SK-N-SH treated with all-trans-retinoic acid at 6 μM for 48 hours (cell line): Measurements from ENCODE around the gene TMEM151B.
A peak's percentile ranks its signal among the peaks of the same experiment; 100 is the strongest.

Experiments used
- ATAC-seq: fragments of 200-7000 bp; cut with Tn5 transposase; 3 replicates; pipeline ENCODE4 v1.9.1; 2020; ENCODE audit warnings: mild to moderate bottlenecking, moderate library complexity
- ARNTL ChIP-seq: fragments of 450-650 bp; formaldehyde crosslinking; IDR thresholded peaks from 2 replicates; pipeline ENCODE4 v1.5.0; 2020; ENCODE audit warnings: low read depth, mild to moderate bottlenecking, moderate library complexity, borderline replicate concordance
- BACH2 ChIP-seq: fragments of 250-450 bp; sonication (Bioruptor Pico); IDR thresholded peaks from 2 replicates; pipeline ENCODE4 v1.9.0; 2021; ENCODE audit warnings: mild to moderate bottlenecking, borderline replicate concordance
- CREB5 ChIP-seq: fragments of 250-450 bp; sonication (Bioruptor Pico); IDR thresholded peaks from 2 replicates; pipeline ENCODE4 v1.5.1; 2020; ENCODE audit warnings: low read depth, mild to moderate bottlenecking, moderate library complexity
- CSDC2 ChIP-seq: fragments of 250-450 bp; sonication (Bioruptor Pico); IDR thresholded peaks from 2 replicates; pipeline ENCODE4 v1.5.0; 2020; ENCODE audit warnings: mild to moderate bottlenecking, moderate library complexity
- CSRNP3 ChIP-seq: fragments of 250-450 bp; sonication (Bioruptor Pico); IDR thresholded peaks from 2 replicates; pipeline ENCODE4 v1.5.1; 2021; ENCODE audit warnings: mild to moderate bottlenecking, moderate library complexity
- ESRRG ChIP-seq: fragments of 250-450 bp; sonication (Bioruptor Pico); IDR thresholded peaks from 2 replicates; pipeline ENCODE4 v1.6.1; 2021; ENCODE audit warnings: mild to moderate bottlenecking
- GLIS3 ChIP-seq: fragments of 250-450 bp; sonication (Bioruptor Pico); IDR thresholded peaks from 2 replicates; pipeline ENCODE4 v1.5.0; 2020; ENCODE audit warnings: mild to moderate bottlenecking, moderate library complexity
- OSR1 ChIP-seq: fragments of 250-450 bp; sonication (Bioruptor Pico); IDR thresholded peaks from 2 replicates; pipeline ENCODE4 v1.8.0; 2022; ENCODE audit warnings: moderate library complexity, mild to moderate bottlenecking, inconsistent platforms
- PATZ1 ChIP-seq: fragments of 250-450 bp; sonication (Bioruptor Pico); IDR thresholded peaks from 2 replicates; pipeline ENCODE4 v1.8.0; 2020; ENCODE audit warnings: mild to moderate bottlenecking, moderate library complexity, borderline replicate concordance
- POU6F1 ChIP-seq: fragments of 250-450 bp; sonication (Bioruptor Pico); IDR thresholded peaks from 2 replicates; pipeline ENCODE4 v1.8.0; 2021; ENCODE audit warnings: low read depth, mild to moderate bottlenecking, moderate library complexity, borderline replicate concordance
- PPARA ChIP-seq: fragments of 250-450 bp; sonication (Bioruptor Pico); IDR thresholded peaks from 2 replicates; pipeline ENCODE4 v1.5.0; 2020; ENCODE audit warnings: mild to moderate bottlenecking, borderline replicate concordance
- RARB ChIP-seq: fragments of 250-450 bp; sonication (Bioruptor Pico); IDR thresholded peaks from 2 replicates; pipeline ENCODE4 v1.8.0; 2021; ENCODE audit warnings: mild to moderate bottlenecking, moderate library complexity
- SNAI2 ChIP-seq: fragments of 250-450 bp; sonication (Bioruptor Pico); IDR thresholded peaks from 2 replicates; pipeline ENCODE4 v1.5.0; 2020; ENCODE audit warnings: mild to moderate bottlenecking, moderate library complexity
- TCF4 ChIP-seq: fragments of 250-450 bp; sonication (Bioruptor Pico); IDR thresholded peaks from 2 replicates; pipeline ENCODE4 v1.8.0; 2021; ENCODE audit warnings: mild to moderate bottlenecking, moderate library complexity, borderline replicate concordance
- TOX ChIP-seq: fragments of 250-450 bp; sonication (Bioruptor Pico); IDR thresholded peaks from 2 replicates; pipeline ENCODE4 v1.8.0; 2021; ENCODE audit warnings: mild to moderate bottlenecking, moderate library complexity, borderline replicate concordance
- ZC3H10 ChIP-seq: fragments of 250-450 bp; sonication (Bioruptor Pico); IDR thresholded peaks from 2 replicates; pipeline ENCODE4 v1.5.1; 2021; ENCODE audit warnings: mild to moderate bottlenecking, moderate library complexity
- ZNF565 ChIP-seq: fragments of 450-650 bp; formaldehyde crosslinking; conservative IDR thresholded peaks from 2 replicates; pipeline ENCODE4 v1.5.0; 2020; ENCODE audit warnings: low read depth, mild to moderate bottlenecking, moderate library complexity
- ZNF70 ChIP-seq: fragments of 450-650 bp; formaldehyde crosslinking; IDR thresholded peaks from 2 replicates; pipeline ENCODE4 v1.5.0; 2020; ENCODE audit warnings: mild to moderate bottlenecking, moderate library complexity
- ZNF8 ChIP-seq: fragments of 450-650 bp; formaldehyde crosslinking; IDR thresholded peaks from 2 replicates; pipeline ENCODE4 v1.5.0; 2020; ENCODE audit warnings: mild to moderate bottlenecking, moderate library complexity

TMEM151B gene

GRCh38 chr6:44224029-44224964 is 46.0 kb upstream of the TMEM151B start:
- peak; percentile 30 for ATAC-seq
- TF ChIP-seq CSDC2 (CRISPR knock-in tag) (no peak), PATZ1 (CRISPR knock-in tag) (no peak), TOX (CRISPR knock-in tag) (no peak), ZNF70 (CRISPR knock-in tag) (no peak), ZNF8 (CRISPR knock-in tag) (no peak), ARNTL (CRISPR knock-in tag) (no peak), ZC3H10 (CRISPR knock-in tag) (no peak), ZNF565 (CRISPR knock-in tag) (no peak), OSR1 (CRISPR knock-in tag) (no peak), BACH2 (CRISPR knock-in tag) (no peak)

GRCh38 chr6:44224965-44225305 is 45.3 kb upstream of the TMEM151B start:
- no peak for ATAC-seq

More at GRCh38 chr6:44224965-44225305, 45.3 kb upstream of the TMEM151B start:
- TF ChIP-seq GLIS3 (CRISPR knock-in tag): no peak
- TF ChIP-seq PPARA (CRISPR knock-in tag): no peak
- no peak for TF ChIP-seq TCF4
- no peak for TF ChIP-seq OSR1 (CRISPR knock-in tag)
- TF ChIP-seq ZNF8 (CRISPR knock-in tag): no peak
- no peak for TF ChIP-seq TOX (CRISPR knock-in tag)
- TF ChIP-seq PATZ1 (CRISPR knock-in tag): no peak
- no peak for TF ChIP-seq RARB (CRISPR knock-in tag)
- no peak for TF ChIP-seq CSRNP3
- TF ChIP-seq CREB5 (CRISPR knock-in tag): no peak
- no peak for TF ChIP-seq ESRRG (CRISPR knock-in tag)
- no peak for TF ChIP-seq SNAI2
- no peak for TF ChIP-seq ZNF70 (CRISPR knock-in tag)
- no peak for TF ChIP-seq BACH2 (CRISPR knock-in tag)
- no peak for TF ChIP-seq POU6F1
